HG03135 (cell line): Measurements from ENCODE around the gene MOGAT2.
A peak's percentile ranks its signal among the peaks of the same experiment; 100 is the strongest.
"Not testable (repeated sequence)": the region's sequence is repeated elsewhere in the genome, so short reads cannot be mapped to it uniquely, and the experiment has no call there.

Experiments used
- ATAC-seq: cut with Tn5 transposase; IDR thresholded peaks from one replicate; pipeline ENCODE4 v1.9.1; 2021; ENCODE audit warnings: mild to moderate bottlenecking, moderate library complexity; ENCODE audit not compliant: unreplicated experiment

MOGAT2 gene

DNA sequence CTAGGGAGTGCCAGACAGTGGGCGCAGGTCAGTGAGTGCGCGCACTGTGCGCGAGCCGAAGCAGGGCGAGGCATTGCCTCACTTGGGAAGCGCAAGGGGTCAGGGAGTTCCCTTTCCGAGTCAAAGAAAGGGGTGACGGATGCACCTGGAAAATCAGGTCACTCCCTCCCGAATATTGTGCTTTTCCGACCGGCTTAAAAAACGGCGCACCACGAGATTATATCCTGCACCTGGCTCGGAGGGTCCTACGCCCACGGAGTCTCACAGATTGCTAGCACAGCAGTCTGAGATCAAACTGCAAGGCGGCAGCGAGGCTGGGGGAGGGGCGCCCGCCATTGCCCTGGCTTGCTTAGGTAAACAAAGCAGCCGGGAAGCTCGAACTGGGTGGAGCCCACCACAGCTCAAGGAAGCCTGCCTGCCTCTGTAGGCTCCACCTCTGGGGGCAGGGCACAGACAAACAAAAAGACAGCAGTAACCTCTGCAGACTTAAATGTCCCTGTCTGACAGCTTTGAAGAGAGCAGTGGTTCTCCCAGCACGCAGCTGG lies 31.2 kb downstream of the MOGAT2 start:
- not testable (repeated sequence) for ATAC-seq

GRCh38 chr11:75754933-75755332 lies 37.3 kb downstream of the MOGAT2 start:
- ATAC-seq = not testable (repeated sequence)

- no peak for ATAC-seq
These were observed 40.0 kb downstream of the MOGAT2 start for GRCh38 chr11:75757651-75758050.

DNA sequence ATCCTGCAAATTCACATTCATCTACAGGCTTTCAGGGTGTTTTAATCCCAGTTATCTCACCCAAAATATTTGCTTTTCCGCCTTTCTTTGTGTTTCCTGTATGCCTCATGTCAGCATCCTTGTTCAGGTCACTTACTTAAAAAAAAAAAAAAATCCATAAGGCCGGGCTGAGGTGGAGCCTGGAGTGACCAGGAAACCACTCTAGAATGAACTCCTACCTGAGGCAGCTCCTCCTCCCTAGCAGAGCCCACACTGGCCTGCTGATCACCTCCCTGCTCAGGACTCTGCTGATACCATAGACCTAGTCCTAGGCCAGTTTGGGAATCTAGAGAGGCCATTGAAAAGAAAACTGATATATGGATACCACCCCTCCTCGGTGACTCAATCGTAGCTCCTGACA lies 42.2 kb downstream of the MOGAT2 start:
- ATAC-seq = no peak

GRCh38 chr11:75760243-75760642 lies 42.6 kb downstream of the MOGAT2 start:
- ATAC-seq = no peak

- ATAC-seq = no peak
These were observed 43.3 kb downstream of the MOGAT2 start for GRCh38 chr11:75760710-75761493.

DNA sequence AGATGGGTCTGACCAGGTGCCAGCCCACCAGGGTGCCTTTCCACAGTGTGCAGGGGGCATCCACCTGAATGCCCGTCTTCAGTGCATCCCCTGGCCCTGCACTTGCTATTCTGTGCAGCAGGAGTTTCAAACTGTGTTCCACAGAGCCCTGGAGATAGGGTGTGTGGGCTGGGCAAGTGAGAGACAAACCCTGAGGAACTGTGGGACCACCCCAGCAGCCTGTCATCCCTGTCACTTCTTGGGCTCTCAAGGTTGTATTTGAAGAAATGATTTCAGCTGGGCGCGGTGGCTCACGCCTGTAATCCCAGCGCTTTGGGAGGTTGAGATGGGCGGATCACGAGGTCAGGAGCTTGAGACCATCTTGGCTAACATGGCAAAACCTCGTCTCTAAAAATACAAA lies 44.5 kb downstream of the MOGAT2 start:
- no peak for ATAC-seq

DNA sequence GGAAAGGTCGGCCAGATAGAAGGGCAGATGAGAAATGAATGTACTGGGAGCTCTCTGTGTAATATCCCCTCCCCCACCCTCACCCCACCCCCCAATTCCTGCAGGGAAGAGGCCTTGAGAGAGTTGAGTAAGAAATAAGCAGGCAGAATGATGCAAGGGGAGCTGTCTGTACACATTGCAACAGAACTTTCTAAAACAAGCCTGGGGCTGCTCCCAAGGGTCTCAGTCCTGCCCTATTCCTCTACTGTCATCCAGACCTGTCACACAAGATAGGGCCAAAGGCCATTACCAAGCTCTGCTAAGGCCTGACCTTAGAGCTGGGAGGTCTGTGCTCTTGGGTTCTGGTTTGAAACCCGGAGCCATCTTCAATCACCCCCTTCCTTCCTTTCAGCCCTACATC lies 45.2 kb downstream of the MOGAT2 start:
- no peak for ATAC-seq

- ATAC-seq = no peak
These were observed 46.2 kb downstream of the MOGAT2 start for GRCh38 chr11:75763846-75764245.

DNA sequence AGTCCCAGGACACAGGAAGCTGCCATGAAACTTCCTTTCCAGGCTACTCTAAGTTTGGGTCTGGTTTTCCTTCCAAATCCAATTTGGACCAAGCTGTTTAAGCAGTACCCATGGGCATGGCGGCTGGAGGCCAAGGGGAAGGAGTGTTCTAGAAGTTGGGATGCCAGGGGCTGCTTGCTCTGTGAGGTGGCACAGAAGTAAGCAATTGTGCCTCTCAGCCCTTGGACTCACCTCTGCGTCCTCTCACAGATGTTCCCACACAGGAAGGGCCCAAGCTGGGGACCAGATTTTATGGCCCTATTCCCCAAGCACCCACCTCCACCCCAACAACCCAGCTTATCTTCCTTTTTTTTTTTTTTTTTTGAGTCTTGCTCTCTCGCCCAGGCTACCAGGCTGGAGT lies 47.5 kb downstream of the MOGAT2 start:
- ATAC-seq = no peak

DNA sequence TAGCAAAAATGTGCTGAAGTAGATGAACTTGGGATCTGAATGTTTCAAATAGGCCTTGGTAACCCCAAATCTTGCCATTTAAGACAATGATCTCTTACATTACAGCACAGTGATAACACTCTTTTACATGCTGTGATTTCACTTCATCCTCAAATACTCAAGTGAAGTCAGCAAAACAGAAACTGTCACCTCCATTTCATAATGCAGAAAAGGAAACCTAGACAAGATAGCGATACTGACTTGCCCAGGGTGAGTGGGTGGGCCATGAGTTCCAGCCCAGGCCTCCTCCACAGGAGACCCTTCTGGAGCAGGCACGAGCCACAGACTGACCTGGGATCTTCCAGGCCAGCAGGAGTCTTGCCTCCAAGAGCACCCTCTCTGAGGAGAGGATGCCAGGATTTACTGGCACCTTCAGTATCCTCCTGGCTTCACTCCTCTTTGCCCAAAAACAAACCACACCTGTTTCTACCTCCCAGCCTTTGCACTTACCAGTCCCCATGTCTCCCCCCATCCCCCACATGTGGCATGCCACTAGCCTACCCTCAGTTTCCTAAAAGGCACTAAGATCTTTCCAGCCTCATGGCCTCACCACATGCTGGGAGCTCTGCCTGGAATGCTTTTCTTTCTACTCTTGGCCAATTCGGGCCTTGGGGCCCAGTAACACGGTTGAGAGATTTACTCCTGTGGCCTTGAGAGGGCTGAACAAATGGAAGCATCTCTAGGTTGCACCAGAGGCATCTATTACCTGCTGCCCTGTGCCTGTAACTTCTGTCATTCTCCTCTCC lies 49.0 kb downstream of the MOGAT2 start:
- no peak for ATAC-seq

- ATAC-seq = no peak
These were observed 49.6 kb downstream of the MOGAT2 start for GRCh38 chr11:75767228-75767572.

- no peak for ATAC-seq
These were observed 50.1 kb downstream of the MOGAT2 start for GRCh38 chr11:75767793-75768111.

DNA sequence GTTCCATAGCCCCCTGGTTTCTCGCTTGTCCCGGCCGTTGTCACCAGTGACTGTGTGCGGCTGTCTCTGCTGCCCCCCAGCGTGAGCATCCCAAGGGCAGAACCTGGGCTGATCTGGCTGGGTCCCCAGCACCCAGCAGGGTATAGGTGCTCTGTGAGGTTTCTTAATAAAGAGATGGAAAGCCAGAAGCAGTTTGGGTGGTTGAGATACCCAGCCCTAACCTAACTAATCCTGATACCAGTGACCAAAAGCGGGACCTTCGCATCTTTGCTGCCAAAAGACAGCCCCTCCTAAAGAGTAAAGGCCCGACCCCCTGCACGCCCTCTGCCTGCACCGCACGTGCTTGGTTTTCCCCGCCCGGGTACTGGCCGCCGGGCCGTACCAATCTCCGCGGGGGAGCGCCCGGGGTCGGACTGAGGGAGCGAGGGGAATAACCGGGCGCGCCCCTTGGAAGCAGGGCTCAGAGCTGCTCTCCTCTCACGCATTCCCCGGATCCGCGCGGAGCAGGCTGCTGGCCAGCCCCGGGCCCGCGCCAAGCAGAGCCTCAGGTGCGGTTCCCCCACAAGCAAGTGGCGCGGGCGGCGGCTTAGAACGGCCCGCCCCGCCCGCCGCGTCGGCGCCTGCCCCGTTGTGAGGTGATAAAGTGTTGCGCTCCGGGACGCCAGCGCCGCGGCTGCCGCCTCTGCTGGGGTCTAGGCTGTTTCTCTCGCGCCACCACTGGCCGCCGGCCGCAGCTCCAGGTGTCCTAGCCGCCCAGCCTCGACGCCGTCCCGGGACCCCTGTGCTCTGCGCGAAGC lies 50.7 kb downstream of the MOGAT2 start, which contains the start of gene DGAT2:
Gene DGAT2 (plus strand): TSS at position 667 of the 797 bp plus-strand sequence. CDS start 214 bp downstream, outside the sequence.
- peak; percentile 70 for ATAC-seq

DNA sequence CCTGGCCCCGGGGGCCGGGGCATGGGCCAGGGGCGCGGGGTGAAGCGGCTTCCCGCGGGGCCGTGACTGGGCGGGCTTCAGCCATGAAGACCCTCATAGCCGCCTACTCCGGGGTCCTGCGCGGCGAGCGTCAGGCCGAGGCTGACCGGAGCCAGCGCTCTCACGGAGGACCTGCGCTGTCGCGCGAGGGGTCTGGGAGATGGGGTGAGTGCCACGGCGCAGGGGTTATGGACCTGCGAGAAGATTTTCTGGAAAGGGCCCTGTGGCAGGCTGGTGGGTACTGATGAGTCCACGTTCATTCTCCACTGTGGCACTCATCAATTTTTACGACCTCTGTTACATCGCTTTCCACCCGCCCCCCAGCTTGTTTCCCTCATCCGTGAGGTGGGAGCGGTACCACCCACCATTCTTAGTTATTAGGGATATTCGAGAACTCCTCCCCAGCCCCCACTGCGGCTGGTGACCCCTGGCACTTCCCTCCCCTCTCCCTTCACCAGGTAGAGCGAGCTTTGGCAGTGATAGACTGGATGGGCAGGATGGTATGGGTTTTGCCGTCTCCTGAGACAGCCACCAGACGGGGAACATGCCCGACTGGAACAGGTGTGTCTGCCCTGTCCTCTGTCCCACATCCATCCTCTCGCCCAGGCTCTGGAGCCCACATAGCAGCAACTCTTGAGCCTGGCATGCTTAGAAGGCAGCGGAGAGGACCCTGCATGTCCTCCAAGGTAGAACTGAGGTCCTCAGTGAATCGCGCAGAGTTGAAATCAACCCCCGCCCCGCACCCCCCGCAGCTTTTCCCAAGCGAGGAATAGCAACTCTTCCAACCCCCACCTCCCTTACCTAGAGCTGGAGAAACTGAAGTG lies 51.5 kb downstream of the MOGAT2 start:
- no peak for ATAC-seq

DNA sequence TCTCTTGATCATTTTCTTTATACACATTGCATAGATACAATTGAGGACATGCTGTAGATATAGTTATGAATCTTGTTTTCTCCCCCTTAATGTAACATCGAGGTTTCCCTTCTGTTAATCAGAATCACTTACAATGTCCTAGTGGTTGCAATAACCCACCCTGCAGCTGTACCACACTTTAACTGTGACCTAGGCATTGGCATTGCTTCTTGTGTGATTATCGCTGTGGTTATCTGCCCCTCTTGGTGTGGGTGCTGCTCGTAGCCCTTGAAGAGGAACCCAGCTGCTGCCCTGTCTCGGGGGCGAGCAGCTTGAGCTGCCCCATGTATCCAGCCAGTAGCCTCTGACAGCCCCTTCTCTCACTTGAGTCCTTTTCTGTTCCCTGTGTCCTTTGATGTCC lies 52.5 kb downstream of the MOGAT2 start:
- no peak for ATAC-seq

- ATAC-seq = no peak
These were observed 54.2 kb downstream of the MOGAT2 start for GRCh38 chr11:75771646-75772410.

GRCh38 chr11:75773595-75774353 lies 56.1 kb downstream of the MOGAT2 start:
- peak; percentile 81 for ATAC-seq

DNA sequence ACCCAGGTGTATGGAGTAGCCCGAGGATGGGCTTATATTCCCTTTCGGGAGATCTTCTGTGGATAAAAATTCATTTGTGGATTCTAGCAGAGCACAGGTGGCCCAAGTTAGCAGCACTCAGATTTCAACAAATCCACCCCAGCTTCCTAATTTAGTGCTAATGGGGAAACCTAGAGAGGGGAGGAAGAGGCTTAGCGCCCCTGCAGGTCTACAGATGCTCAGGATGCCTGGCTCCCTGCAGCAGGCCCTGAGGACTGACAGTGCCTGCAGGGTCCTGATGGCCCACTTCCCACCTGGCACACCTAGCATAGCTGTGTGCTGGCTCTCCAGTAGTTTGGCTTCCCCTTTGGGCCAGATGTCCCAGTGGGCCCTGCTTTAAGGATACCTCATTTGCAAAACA lies 57.4 kb downstream of the MOGAT2 start:
- ATAC-seq = no peak
